H1 (cell line): ENCODE results near the gene GALNT13. TPM values are rescaled to one million over a fixed set of nuclear protein-coding genes. Genes with fewer than 3 reads are reported as not detected.

Source experiments
- CHD2 ChIP-seq: IDR thresholded peaks from 2 replicates; pipeline ENCODE4 v1.6.1; 2012; ENCODE audit warnings: low read length, improper control_type of control experiment
- HDAC6 ChIP-seq: IDR thresholded peaks from one replicate; pipeline ENCODE4 v1.7.1; 2012; ENCODE audit warnings: low read depth, mild to moderate bottlenecking, inconsistent platforms, low read length, moderate library complexity
- POLR2A ChIP-seq, 2 experiments: IDR thresholded peaks; 1 replicate in 1 of 2; 2 replicates in 1 of 2; pipeline ENCODE4 v1.6.1; 2011; ENCODE audit warnings: low read depth in 2 of 2, low read length in 2 of 2, mild to moderate bottlenecking in 2 of 2; ENCODE audit errors: control extremely low read depth in 1 of 2
- RBBP5 ChIP-seq: IDR thresholded peaks from 2 replicates; pipeline ENCODE4 v1.7.1; 2012; ENCODE audit warnings: low read depth, mild to moderate bottlenecking, inconsistent platforms, low read length, moderate library complexity, borderline replicate concordance
- RXRA ChIP-seq: IDR thresholded peaks from 2 replicates; pipeline ENCODE4 v1.6.1; 2011; ENCODE audit warnings: low read depth, mild to moderate bottlenecking, low read length, moderate library complexity; ENCODE audit not compliant: insufficient read depth
- SP1 ChIP-seq: IDR thresholded peaks from 2 replicates; pipeline ENCODE4 v1.6.1; 2011; ENCODE audit warnings: low read depth, low read length
- SRF ChIP-seq: IDR thresholded peaks from 2 replicates; pipeline ENCODE4 v1.6.1; 2011; ENCODE audit warnings: mild to moderate bottlenecking, low read depth, low read length, moderate library complexity
- SUZ12 ChIP-seq: fragments of 200-600 bp; sonication (generic); IDR thresholded peaks from 2 replicates; pipeline ENCODE4 v1.6.1; 2012; ENCODE audit warnings: mild to moderate bottlenecking, inconsistent platforms, low read length, moderate library complexity, mixed read lengths
- polyA plus RNA-seq, 7 experiments: library from polyadenylated mRNA; depleted of rRNA in 3 of 7; stranded (reverse) in 5 of 7; unstranded in 2 of 7; fragments of >200 nt in 5 of 7; fragments of 200-250 nt in 2 of 7; gene quantifications; 1 replicate in 5 of 7; 2 replicates in 1 of 7; 4 replicates in 1 of 7; pipeline versions ENCODE4 v1.2.1 to v1.2.3, GENCODE V29; 2011 to 2013; ENCODE audit warnings: missing spikeins in 2 of 7, mixed read lengths in 2 of 7
- total RNA-seq: library from RNA; stranded (reverse); fragmentation: NEBNext Ultra II Directional; extraction: Animal tissue kit (Norgen Biotek cat#: 25700); gene quantifications from 2 replicates; pipeline ENCODE4 v1.2.1, GENCODE V29; 2021
- TF ChIP-seq, protein P1 (sequence below): IDR thresholded peaks from 2 replicates; pipeline ENCODE4 v1.6.1; 2011; ENCODE audit warnings: low read length, improper control_type of control experiment

The GALNT13 gene
- total and polyA plus RNA-seq, 2 of the 8 experiments (the other 6 are each of a cell fraction or from before 2014, with no cell fraction given): 3.2 to 9.6 TPM

DNA sequence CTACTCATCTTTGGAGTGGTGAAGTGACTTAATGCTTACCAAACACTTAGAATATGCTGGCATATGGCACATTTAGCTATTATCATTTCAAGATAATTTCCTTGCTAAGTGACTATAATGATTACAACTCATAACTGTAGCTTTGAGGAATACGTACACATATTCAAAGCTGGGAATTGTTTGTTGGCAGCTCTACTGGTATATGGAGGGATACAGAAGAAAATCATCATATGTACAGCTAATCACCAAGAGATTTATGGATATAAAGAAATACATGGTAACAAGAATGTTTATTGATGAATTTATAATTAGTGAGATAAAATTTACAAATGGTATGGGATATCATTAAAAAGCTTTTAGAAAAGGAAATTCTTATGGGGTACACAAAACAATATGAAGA is 207.2 kb downstream of the GALNT13 start (continued):
- TF ChIP-seq RBBP5: no peak
- TF ChIP-seq, protein P1, sequence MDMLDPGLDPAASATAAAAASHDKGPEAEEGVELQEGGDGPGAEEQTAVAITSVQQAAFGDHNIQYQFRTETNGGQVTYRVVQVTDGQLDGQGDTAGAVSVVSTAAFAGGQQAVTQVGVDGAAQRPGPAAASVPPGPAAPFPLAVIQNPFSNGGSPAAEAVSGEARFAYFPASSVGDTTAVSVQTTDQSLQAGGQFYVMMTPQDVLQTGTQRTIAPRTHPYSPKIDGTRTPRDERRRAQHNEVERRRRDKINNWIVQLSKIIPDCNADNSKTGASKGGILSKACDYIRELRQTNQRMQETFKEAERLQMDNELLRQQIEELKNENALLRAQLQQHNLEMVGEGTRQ: no peak
- TF ChIP-seq POLR2A (IDR thresholded peaks at IDR 0.05; ENCODE audit: control extremely low read depth in 1 of 2, low read depth in 2 of 2, low read length in 2 of 2): no peak
- TF ChIP-seq SUZ12: no peak
- no peak for TF ChIP-seq SRF
- TF ChIP-seq HDAC6: no peak
- TF ChIP-seq SP1: no peak
- no peak for TF ChIP-seq RXRA
- TF ChIP-seq CHD2: no peak
